Activated CD4-positive, alpha-beta memory T cell treated with anti-CD3 and anti-CD28 coated beads, Interleukin-2, amount 10 ng/mL, durations not matched to agents 7 days and 5 days (primary cell): Measurements from ENCODE around the gene LIN37. TPM values are rescaled to one million over a fixed set of nuclear protein-coding genes. Genes with fewer than 3 reads are reported as not detected.

Source experiments
- CTCF ChIA-PET: fragments of 350-600 bp; sonication (Branson Sonifier 250); formaldehyde crosslinking; loops from one replicate; lab custom pipeline; 2021; ENCODE audit warnings: antibody characterized with exemption, inconsistent platforms; lab: Charles Lee
- POLR2A ChIA-PET: fragments of 350-600 bp; sonication (Branson Sonifier 250); formaldehyde crosslinking; loops from one replicate; lab custom pipeline; 2021; ENCODE audit warnings: antibody characterized with exemption; lab: Charles Lee
- DNase-seq: peaks from one replicate; pipeline ENCODE4 v3.0.0-alpha.2; 2020
- H3K27ac Mint-ChIP-seq: one replicate; pipeline ENCODE4 v1.8.0; 2021; ENCODE audit warnings: mild to moderate bottlenecking, mixed read lengths
- H3K27me3 Mint-ChIP-seq: one replicate; pipeline ENCODE4 v1.8.0; 2021; ENCODE audit warnings: mixed read lengths
- H3K36me3 Mint-ChIP-seq: one replicate; pipeline ENCODE4 v1.8.0; 2021; ENCODE audit warnings: low read depth, mixed read lengths
- H3K4me1 Mint-ChIP-seq: one replicate; pipeline ENCODE4 v1.8.0; 2021; ENCODE audit warnings: mixed read lengths
- H3K4me3 Mint-ChIP-seq: one replicate; pipeline ENCODE4 v1.8.0; 2021; ENCODE audit warnings: mild to moderate bottlenecking, mixed read lengths
- H3K9me3 Mint-ChIP-seq: one replicate; pipeline ENCODE4 v1.8.0; 2021; ENCODE audit warnings: mixed read lengths
- total RNA-seq, 2 experiments: library from RNA; stranded (reverse); gene quantifications; one replicate each; pipeline ENCODE4 v1.2.3, GENCODE V29; 2021

The LIN37 gene
- total RNA-seq, 2 experiments from 2014 or later: 13.1 to 16.2 TPM

DNA sequence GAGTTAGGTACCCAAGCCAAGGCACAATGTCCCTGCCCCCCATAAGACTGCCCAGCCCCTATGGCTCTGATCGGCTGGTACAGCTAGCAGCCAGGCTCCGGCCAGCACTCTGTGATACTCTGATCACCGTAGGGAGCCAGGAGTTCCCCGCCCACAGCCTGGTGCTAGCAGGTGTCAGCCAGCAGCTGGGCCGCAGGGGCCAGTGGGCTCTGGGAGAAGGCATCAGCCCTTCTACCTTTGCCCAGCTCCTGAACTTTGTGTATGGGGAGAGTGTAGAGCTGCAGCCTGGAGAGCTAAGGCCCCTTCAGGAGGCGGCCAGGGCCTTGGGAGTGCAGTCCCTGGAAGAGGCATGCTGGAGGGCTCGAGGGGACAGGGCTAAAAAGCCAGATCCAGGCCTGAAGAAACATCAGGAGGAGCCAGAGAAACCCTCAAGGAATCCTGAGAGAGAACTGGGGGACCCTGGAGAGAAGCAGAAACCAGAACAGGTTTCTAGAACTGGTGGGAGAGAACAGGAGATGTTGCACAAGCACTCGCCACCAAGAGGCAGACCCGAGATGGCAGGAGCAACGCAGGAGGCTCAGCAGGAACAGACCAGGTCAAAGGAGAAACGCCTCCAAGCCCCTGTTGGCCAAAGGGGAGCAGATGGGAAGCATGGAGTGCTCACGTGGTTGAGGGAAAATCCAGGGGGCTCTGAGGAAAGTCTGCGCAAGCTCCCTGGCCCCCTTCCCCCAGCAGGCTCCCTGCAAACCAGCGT is 33.6 kb upstream of the LIN37 start:
- DNase-seq: peak; percentile 59
- POLR2A ChIA-PET: interaction anchor here (0.9 to 6.8 kb wide), 7 partner anchors 11 to 165 kb away, joined by 3 to 160 read pairs (median 14); partner anchors contain the start of genes COX6B1, LIN37, PSENEN and U2AF1L4
- no peaks in the 10 kb centered on the region for H3K27me3 Mint-ChIP-seq
- H3K4me3 Mint-ChIP-seq: peak overlapping the region; percentile 92
- no peaks in the 10 kb centered on the region for H3K9me3 Mint-ChIP-seq
- CTCF ChIA-PET: interaction anchor here (1.5 to 10.3 kb wide), 3 partner anchors 12 to 31 kb away, joined by 4 to 131 read pairs (median 57); partner anchors contain the start of genes PSENEN and U2AF1L4
- H3K27ac Mint-ChIP-seq: peak overlapping the region; percentile 99
- H3K4me1 Mint-ChIP-seq: peaks cover 70% of the 10 kb centered on the region
- peaks cover 36% of the 10 kb centered on the region for H3K36me3 Mint-ChIP-seq

DNA sequence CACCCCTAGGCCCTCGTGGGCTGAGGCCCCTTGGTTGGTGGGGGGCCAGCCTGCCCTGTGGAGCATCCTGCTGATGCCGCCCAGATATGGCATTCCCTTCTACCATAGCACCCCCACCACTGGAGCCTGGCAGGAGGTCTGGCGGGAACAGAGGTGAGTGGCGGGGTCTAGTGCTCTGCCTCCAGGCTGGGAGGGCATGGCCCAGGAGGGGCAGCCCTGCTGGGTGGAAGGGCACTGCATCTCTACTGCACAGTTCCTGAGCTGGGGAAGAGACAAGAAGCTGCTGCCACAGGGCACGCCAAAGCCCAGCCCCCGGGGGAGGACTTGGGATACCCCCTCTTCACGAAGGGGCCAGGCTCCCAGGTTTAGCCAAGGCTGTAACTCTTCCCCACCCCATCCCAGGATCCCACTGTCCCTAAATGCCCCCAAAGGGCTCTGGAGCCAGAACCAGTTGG is 33.0 kb upstream of the LIN37 start:
- peak overlapping the region; percentile 99 for H3K27ac Mint-ChIP-seq
- no peaks in the 10 kb centered on the region for H3K27me3 Mint-ChIP-seq
- ChIA-PET POLR2A (interaction anchor here (0.9 to 6.8 kb wide), 5 partner anchors 12 to 71 kb away, joined by 3 to 160 read pairs (median 46); partner anchors contain the start of genes LIN37, PSENEN, U2AF1L4 and ZBTB32), CTCF (interaction anchor here (1.0 to 10.3 kb wide), 6 partner anchors 13 to 104 kb away, joined by 3 to 131 read pairs (median 5); partner anchors contain the start of genes PSENEN and U2AF1L4)
- peaks cover 39% of the 10 kb centered on the region for H3K36me3 Mint-ChIP-seq
- peaks cover 69% of the 10 kb centered on the region for H3K4me1 Mint-ChIP-seq
- DNase-seq: no peak
- H3K4me3 Mint-ChIP-seq: peak overlapping the region; percentile 92
- no peaks in the 10 kb centered on the region for H3K9me3 Mint-ChIP-seq

DNA sequence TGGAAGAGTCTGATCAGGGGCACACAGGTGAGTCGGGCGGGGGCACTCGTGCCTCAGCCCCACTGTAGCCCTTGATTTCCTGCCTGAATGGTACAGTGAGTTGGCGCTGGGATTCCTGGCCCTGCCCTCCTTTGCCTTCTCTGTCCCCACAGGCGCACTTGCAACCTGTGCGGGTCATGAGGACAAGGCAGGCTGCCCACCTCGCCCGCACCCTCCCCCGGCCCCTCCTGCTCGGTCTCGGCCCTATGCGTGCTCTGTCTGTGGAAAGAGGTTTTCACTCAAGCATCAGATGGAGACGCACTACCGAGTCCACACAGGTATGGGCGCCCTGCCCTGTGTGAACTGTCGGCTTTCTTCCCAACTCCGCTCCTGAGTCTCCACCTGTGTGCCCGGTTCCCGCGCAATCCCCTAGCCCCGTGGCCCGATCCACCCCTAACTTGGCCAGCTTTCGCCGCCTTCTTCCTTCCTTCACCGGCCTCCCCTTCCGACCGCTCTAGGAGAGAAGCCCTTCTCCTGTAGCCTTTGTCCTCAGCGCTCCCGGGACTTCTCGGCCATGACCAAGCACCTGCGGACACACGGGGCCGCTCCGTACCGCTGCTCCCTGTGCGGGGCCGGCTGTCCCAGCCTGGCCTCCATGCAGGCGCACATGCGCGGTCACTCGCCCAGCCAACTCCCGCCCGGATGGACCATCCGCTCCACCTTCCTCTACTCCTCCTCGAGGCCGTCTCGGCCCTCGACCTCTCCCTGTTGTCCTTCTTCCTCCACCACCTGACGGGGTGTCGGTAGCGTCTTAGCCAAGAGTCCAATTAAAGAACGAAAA is 32.2 kb upstream of the LIN37 start:
- POLR2A ChIA-PET: interaction anchor here (0.9 to 6.8 kb wide), 4 partner anchors 13 to 72 kb away, joined by 3 to 160 read pairs (median 75); partner anchors contain the start of gene ZBTB32
- CTCF ChIA-PET: interaction anchor here (1.0 to 10.3 kb wide), 4 partner anchors 14 to 103 kb away, joined by 3 to 131 read pairs (median 5); no protein-coding TSS in a partner anchor
- Mint-ChIP-seq H3K9me3 (no peaks in the 10 kb centered on the region), H3K27me3 (no peaks in the 10 kb centered on the region), H3K4me3 (peak overlapping the region; percentile 92), H3K36me3 (peaks cover 42% of the 10 kb centered on the region), H3K4me1 (peaks cover 61% of the 10 kb centered on the region), H3K27ac (peak overlapping the region; percentile 99)
- peak; percentile 36 for DNase-seq

DNA sequence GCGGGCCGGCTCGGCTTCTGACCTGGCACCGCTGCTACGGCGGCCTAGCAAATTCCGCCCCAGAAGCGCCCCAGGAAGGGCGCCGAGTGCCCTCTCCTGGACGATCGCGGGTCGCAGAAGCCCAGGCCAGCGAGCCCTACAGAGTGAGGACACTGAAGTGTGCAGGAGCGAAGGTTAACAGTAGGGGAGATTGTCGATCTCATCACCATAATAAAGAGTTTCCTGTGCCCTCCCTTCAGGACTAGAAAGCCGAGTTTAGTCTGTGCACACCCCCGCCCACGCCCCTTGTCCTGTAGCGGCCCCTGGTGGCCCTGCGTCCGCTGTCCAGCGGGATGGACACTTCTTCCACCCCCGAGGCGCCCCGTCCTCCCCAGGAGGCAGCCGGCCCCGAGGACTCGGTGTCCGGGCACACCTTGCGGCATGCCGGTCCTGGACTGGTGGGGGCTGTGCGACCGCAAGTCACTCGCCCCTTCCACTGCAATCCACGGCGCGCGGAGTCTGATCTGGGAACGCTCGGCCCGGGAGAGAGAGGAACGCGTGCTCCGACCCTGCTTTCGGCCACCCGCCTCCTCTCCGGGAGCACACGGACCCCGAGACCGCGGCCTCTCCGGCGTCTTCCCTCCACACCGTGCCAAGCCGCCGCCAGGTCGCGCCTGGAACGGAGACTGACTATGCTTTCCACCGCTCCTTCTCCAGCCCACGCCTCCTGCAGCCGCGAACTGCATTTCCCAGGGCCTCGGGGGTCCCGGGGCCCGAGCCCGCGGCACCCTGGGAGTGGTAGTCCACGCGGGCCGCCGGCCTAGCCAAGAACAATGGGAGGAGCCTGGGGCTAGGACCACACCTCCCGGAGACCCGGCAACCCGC is 31.3 kb upstream of the LIN37 start:
- peak overlapping the region; percentile 99 for H3K27ac Mint-ChIP-seq
- DNase-seq: peak; percentile 97
- no peaks in the 10 kb centered on the region for H3K27me3 Mint-ChIP-seq
- peaks cover 50% of the 10 kb centered on the region for H3K36me3 Mint-ChIP-seq
- H3K9me3 Mint-ChIP-seq: no peaks in the 10 kb centered on the region
- H3K4me3 Mint-ChIP-seq: peak overlapping the region; percentile 92
- peaks cover 60% of the 10 kb centered on the region for H3K4me1 Mint-ChIP-seq
- CTCF ChIA-PET: interaction anchor here (1.2 to 10.3 kb wide), 2 partner anchors 20 to 103 kb away, joined by 4 to 131 read pairs; no protein-coding TSS in a partner anchor
- POLR2A ChIA-PET: interaction anchor here (0.9 to 6.8 kb wide), 8 partner anchors 9 to 213 kb away, joined by 3 to 160 read pairs (median 18); partner anchors contain the start of genes IGFLR1, PSENEN, U2AF1L4 and ZBTB32

DNA sequence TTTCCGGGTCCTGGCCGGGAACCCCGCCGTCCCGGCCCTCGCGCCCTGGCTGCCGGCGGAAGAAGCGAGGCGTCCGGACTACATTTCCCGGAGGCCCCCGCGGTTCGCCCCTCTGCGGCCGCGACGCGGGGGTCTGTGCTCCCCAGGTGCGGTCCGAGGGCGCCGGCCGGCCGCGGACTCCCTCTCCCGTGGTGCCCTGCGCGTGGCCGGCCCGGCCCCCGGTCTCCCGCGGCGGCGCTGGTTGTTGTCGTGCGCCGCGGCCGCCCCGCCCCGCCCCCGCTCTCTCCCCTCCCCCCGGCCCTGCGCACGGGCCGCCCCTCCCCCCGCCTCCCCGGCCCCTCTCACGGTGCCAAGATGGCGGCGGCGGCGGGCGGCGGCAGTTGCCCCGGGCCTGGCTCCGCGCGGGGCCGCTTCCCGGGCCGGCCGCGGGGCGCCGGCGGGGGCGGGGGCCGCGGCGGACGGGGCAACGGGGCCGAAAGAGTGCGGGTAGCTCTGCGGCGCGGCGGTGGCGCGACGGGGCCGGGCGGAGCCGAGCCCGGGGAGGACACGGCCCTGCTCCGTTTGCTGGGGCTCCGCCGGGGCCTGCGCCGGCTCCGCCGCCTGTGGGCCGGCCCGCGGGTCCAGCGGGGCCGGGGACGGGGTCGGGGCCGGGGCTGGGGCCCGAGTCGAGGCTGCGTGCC is 30.6 kb upstream of the LIN37 start, which contains the start of gene KMT2B:
KMT2B (plus strand) TSS at position 339 of the 680 bp plus-strand sequence; CDS start at position 355, 16 bp downstream.
- CTCF ChIA-PET: interaction anchor here (1.1 to 1.7 kb wide), 6 partner anchors 15 to 214 kb away, joined by 3 to 8 read pairs (median 6); partner anchors contain the start of gene LIN37
- peak within 1 kb of the TSS; percentile 95 for H3K4me3 Mint-ChIP-seq

DNA sequence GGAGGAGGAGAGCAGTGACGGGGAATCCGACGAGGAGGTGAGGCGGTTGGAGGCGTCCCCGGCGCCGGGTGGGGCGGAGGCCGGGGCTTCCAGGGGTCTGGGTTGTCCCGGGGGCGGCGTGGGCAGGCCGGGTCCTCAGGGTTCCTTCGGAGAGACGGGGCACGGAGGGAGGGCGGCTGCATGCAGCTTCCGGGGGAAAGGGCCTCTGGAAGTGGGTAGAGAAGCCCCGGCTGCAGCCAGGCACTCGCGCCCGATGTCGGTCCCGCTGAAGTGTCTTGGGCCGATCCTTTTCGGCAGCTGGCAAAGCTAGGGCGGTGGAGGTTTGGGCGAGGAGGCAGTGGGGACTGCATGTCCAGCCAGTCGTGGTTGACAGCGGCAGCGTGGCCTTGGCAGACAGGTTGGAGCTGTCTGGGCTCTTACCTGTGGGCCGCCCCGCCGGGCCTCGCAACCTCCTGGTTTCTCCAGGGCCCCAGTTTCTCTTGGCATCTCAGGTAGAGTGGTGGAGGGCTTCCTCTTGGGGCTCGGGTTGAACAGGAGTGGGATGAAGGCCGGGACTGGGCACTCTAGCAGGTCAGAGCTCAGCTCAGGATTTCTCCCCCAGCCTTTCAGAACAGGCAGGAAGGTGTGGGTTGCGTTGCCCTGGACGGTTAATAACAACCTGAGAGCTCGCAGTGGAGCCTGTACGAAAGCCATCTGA is 29.9 kb upstream of the LIN37 start:
- Mint-ChIP-seq H3K4me3 (peak overlapping the region; percentile 95), H3K4me1 (peaks cover 46% of the 10 kb centered on the region), H3K9me3 (no peaks in the 10 kb centered on the region), H3K36me3 (peaks cover 64% of the 10 kb centered on the region), H3K27me3 (no peaks in the 10 kb centered on the region), H3K27ac (peak overlapping the region; percentile 92)
- ChIA-PET POLR2A (interaction anchor here (0.9 to 5.1 kb wide), 14 partner anchors 9 to 211 kb away, joined by 3 to 45 read pairs (median 6); partner anchors contain the start of genes HAUS5, IGFLR1, LIN37 and PSENEN), CTCF (interaction anchor here (0.8 to 1.7 kb wide), 8 partner anchors 16 to 213 kb away, joined by 3 to 8 read pairs (median 4); partner anchors contain the start of genes LIN37 and PSENEN)
- DNase-seq: peak; percentile 56

More for the DNA sequence above, 30.6 kb upstream of the LIN37 start, which contains the start of gene KMT2B:
- no peaks in the 10 kb centered on the region for H3K27me3 Mint-ChIP-seq
- POLR2A ChIA-PET: interaction anchor here (0.9 to 5.1 kb wide), 13 partner anchors 9 to 212 kb away, joined by 3 to 45 read pairs (median 6); partner anchors contain the start of genes HAUS5, IGFLR1, LIN37 and PSENEN
- H3K27ac Mint-ChIP-seq: peak within 1 kb of the TSS; percentile 99
- no peak for DNase-seq
- H3K9me3 Mint-ChIP-seq: no peaks in the 10 kb centered on the region
- peaks cover 52% of the 10 kb centered on the region for H3K4me1 Mint-ChIP-seq
- H3K36me3 Mint-ChIP-seq: peaks cover 58% of the 10 kb centered on the region

DNA sequence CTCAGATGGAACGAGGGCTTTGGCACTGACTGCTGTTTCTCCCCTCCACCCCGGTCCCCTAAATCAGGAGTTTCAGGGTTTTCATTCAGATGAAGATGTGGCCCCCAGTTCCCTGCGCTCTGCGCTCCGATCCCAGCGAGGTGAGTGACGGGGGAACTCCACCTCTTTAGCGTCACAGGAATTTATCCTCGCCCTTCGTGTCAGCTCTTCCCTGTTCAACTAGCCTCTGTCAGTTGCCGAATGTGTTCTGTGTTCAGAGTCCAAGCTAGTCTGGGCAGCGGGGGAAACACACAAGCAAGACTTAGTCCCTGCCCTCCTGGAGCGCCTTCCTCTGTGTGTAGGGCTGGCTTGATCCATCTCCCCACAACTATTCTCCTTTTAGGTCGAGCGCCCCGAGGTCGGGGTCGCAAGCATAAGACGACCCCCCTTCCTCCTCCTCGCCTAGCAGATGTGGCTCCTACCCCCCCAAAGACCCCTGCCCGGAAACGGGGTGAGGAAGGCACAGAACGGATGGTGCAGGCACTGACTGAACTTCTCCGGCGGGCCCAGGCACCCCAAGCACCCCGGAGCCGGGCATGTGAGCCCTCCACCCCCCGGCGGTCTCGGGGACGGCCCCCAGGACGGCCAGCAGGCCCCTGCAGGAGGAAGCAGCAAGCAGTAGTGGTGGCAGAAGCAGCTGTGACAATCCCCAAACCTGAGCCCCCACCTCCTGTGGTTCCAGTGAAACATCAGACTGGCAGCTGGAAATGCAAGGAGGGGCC is 28.8 kb upstream of the LIN37 start:
- peaks cover 62% of the 10 kb centered on the region for H3K36me3 Mint-ChIP-seq
- POLR2A ChIA-PET: interaction anchor here (0.9 to 5.1 kb wide), 16 partner anchors 8 to 107 kb away, joined by 3 to 45 read pairs (median 6); partner anchors contain the start of genes HAUS5, IGFLR1, LIN37 and PSENEN
- peaks cover 35% of the 10 kb centered on the region for H3K4me1 Mint-ChIP-seq
- H3K27ac Mint-ChIP-seq: peak overlapping the region; percentile 92
- CTCF ChIA-PET: interaction anchor here (1.1 to 1.7 kb wide), 6 partner anchors 21 to 212 kb away, joined by 3 to 8 read pairs (median 6); partner anchors contain the start of genes LIN37 and PSENEN
- H3K27me3 Mint-ChIP-seq: no peaks in the 10 kb centered on the region
- H3K4me3 Mint-ChIP-seq: peak overlapping the region; percentile 95
- no peak for DNase-seq
- H3K9me3 Mint-ChIP-seq: no peaks in the 10 kb centered on the region

DNA sequence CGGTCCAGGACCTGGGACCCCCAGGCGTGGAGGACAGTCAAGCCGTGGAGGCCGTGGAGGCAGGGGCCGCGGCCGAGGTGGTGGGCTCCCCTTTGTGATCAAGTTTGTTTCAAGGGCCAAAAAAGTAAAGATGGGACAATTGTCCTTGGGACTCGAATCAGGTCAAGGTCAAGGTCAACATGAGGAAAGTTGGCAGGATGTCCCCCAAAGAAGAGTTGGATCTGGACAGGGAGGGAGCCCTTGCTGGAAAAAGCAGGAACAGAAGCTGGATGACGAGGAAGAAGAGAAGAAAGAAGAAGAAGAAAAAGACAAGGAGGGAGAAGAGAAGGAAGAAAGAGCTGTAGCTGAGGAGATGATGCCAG is 28.2 kb upstream of the LIN37 start:
- Mint-ChIP-seq H3K27ac (peak overlapping the region; percentile 1), H3K4me1 (peaks cover 30% of the 10 kb centered on the region), H3K36me3 (peaks cover 62% of the 10 kb centered on the region), H3K9me3 (no peaks in the 10 kb centered on the region), H3K27me3 (no peaks in the 10 kb centered on the region), H3K4me3 (no peak overlapping the region)
- ChIA-PET CTCF (interaction anchor here (1.3 kb wide), 1 partner anchor 20 kb away, joined by 5 read pairs; no protein-coding TSS in a partner anchor), POLR2A (interaction anchor here (0.9 to 5.1 kb wide), 8 partner anchors 8 to 99 kb away, joined by 3 to 45 read pairs (median 4); partner anchors contain the start of genes IGFLR1, PSENEN and U2AF1L4)
- no peak for DNase-seq

DNA sequence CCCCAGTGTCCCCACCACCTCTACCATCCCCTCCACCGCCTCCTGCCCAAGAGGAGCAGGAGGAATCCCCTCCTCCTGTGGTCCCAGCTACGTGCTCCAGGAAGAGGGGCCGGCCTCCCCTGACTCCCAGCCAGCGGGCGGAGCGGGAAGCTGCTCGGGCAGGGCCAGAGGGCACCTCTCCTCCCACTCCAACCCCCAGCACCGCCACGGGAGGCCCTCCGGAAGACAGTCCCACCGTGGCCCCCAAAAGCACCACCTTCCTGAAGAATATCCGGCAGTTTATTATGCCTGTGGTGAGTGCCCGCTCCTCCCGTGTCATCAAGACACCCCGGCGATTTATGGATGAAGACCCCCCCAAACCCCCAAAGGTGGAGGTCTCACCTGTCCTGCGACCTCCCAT is 27.7 kb upstream of the LIN37 start:
- Mint-ChIP-seq H3K4me1 (peaks cover 30% of the 10 kb centered on the region), H3K4me3 (no peak overlapping the region), H3K27ac (no peak overlapping the region), H3K36me3 (peaks cover 64% of the 10 kb centered on the region), H3K27me3 (no peaks in the 10 kb centered on the region), H3K9me3 (no peaks in the 10 kb centered on the region)
- DNase-seq: no peak
- POLR2A ChIA-PET: interaction anchor here (0.9 to 5.1 kb wide), 7 partner anchors 7 to 99 kb away, joined by 3 to 45 read pairs (median 4); partner anchors contain the start of genes IGFLR1, PSENEN and U2AF1L4
- CTCF ChIA-PET: interaction anchor here (1.3 kb wide), 1 partner anchor 20 kb away, joined by 5 read pairs; no protein-coding TSS in a partner anchor
